GM18867 (cell line): ENCODE data around the gene FBXO44.

Experiments
- ATAC-seq: cut with Tn5 transposase; IDR thresholded peaks from one replicate; pipeline ENCODE4 v1.9.1; 2021; ENCODE audit warnings: mild to moderate bottlenecking, moderate library complexity; ENCODE audit not compliant: unreplicated experiment

Gene FBXO44

DNA sequence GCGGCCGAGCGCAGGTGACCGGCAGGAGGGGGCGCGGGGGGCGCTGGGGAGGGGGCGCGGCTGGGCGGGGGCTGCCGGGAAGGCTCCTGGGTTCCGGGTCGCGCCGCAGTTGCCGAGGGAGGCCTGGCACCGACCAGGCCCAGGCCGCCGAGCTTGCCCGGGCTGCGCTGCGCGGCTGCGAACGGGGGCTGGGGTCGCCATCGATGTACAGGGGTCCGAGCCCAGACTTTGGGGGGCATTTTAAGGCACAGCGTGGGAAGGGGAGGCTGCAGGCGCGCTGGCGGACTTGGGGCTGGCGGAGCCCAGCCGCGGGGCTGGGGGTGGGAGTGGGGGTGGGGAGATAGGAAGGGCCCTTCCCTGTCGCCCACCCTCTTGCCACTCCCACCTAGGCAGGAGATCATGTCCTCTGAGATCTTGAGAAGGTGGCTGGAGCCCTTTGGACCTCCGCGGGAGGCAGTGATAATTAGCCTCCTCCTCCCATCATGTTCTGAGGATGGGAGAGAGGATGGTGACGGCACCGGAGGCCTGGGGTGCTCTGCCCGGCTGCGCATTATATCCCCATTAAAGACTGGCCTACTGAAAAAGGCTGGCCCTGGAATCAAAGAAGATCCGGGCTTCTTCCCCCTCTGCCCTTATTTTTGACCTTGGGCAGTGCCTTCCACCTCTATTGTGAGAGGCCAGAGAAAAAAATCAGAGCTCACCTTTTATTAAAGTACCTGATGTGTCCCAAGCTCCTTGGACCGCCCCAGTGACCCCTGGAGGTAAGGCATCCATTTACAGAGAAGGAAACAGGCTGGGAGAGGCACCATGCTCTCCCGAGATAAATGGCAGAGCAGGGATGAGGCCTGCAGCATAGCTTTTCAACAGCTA lies 497 bp downstream of the FBXO44 start:
- peak; percentile 24 for ATAC-seq

DNA sequence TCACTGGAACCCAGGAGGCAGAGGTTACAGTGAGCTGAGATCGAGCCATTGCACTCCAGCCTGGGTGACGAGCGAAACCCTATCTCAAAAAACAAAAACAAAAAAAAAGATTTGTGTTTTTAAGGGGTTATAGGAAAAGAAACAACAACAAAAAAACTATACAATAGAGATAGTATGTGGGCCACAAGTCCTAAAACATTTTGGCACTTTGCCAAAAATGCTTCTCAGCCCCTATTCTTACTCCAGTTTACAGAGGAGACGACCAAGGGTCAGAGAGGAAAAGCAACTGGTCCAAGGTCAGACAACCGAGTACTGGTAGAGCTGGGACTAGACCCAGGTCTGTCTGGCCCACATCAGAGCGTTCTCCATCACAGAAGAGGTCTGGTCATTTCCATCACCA lies 3.0 kb downstream of the FBXO44 start:
- ATAC-seq = no peak

GRCh38 chr1:11658542-11658941 lies 3.9 kb downstream of the FBXO44 start:
- no peak for ATAC-seq

DNA sequence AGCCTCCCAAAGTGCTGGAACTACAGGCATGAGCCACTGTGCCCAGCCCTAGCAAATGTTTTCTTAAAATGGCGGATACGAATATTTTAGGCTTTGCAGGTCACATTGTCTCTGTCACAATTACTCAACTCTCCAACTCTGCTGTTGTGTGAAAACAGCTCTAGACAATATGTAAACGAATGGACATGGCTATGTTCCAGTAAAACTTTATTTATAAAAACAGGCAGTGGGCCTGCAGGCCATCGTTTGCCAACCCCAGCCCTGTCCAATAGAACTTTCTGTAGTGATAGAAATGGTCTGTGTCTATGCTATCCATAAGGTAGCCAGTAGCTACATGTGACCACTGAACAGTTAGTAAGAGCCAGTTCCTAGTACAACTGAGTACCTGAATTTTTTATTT lies 5.1 kb downstream of the FBXO44 start:
- ATAC-seq = no peak

DNA sequence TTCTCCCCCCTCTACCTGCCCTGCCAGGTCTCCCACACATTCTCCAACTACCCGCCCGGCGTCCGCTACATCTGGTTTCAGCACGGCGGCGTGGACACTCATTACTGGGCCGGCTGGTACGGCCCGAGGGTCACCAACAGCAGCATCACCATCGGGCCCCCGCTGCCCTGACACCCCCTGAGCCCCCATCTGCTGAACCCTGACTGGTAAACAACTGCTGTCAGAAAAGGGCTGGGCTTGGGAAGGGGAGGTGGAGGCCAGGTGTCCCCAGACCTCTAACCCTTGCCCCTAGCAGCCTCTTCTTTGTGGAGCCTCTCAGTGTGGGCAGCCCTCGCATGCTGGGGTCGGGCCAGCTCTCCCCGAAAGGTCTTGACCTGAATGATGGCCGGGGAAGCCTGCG lies 6.4 kb downstream of the FBXO44 start:
- no peak for ATAC-seq

DNA sequence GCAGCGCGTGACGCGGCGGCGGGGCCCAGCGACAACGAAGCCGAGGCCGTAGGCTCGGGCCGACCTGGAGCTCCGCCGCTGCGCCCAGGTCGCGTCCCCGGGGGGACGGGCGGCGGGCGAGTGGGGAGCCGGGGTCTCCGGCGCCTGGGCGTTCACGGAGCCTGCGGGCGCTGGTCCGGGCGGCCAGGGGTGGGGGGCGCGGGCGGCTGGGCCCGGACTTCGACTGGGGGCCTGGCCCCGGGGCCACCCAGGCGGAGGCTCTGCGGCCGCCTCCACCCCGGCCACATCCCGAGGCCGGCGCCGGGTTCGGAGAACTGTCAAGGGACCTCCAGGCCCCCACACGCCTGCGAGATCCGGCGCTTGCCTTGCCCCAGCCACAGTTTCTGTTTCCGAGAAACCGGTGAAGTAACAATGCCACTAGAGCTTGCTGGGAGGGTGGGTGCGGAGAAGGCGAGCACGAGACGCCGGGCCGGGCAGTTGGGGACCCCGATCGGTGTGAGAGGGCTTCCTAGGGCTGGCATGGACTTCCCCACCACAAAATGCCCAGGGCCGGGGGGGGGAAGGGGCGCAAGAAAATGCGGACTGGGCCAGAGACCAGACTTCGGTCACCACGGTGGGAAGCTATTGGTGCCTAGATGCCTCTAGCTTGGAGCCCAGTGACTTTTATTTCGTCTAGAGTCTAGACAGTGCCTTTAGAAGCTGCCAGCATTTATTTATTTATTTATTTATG lies 9.8 kb downstream of the FBXO44 start:
- ATAC-seq = peak; percentile 49

GRCh38 chr1:11668516-11668915 lies 13.8 kb downstream of the FBXO44 start:
- ATAC-seq = no peak

GRCh38 chr1:11670747-11671146 lies 16.1 kb downstream of the FBXO44 start:
- no peak for ATAC-seq

DNA sequence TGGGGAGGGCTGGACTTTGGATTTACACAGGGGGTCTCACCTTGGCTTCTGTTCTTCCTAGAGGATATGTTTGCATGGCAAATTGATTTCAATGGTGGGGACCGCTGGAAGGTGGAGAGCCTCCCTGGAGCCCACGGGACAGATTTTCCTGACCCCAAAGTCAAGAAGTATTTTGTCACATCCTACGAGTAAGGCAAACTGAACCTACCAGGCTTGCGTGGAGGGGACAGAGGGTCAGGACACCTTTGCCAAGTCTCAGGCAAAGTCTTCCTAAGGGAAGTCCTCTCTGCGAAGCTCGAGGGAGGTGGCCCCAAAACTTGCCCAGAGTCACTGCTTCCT lies 16.5 kb downstream of the FBXO44 start:
- ATAC-seq = no peak

GRCh38 chr1:11671544-11672286 lies 17.0 kb downstream of the FBXO44 start:
- no peak for ATAC-seq

GRCh38 chr1:11673089-11673769 lies 18.6 kb downstream of the FBXO44 start:
- no peak for ATAC-seq

DNA sequence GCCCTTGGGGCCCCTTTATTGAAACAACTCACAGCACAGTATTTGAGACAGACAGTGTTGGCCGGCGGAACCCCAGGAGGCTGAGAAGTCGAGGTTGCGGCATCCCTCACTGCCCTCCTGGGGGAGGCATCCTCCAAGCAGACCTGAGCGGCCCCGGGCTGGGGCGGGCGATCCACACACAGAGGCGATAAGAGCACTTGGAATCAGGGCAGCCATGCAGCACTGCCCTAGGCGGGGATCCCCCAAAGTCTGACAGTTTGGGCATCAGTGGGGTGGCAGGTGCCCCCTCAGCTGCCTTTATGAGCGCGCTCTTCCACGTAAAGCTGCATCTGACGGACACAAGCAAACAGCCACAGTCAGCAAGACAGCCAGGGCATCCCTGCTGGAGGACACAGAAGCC lies 19.8 kb downstream of the FBXO44 start:
- ATAC-seq = no peak

DNA sequence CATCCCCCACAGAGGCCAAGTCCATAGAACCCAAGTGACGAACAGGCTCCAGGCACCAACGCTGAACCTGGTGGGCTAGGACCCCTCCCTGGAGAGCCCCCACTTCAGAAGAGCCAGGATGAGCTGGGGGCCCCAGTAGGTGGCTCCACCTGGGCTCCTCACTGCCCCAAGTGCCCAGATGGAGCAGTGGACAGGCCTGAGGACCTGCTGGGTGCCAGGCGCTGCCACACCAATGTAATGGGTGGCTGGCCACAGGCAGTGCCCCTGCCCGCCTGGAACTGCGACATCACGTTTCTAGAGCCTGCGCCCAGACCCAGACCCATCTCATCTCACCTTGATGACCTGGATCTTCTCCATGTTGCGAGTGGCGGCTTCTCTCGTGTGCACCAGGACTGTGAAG lies 20.6 kb downstream of the FBXO44 start:
- ATAC-seq = no peak

DNA sequence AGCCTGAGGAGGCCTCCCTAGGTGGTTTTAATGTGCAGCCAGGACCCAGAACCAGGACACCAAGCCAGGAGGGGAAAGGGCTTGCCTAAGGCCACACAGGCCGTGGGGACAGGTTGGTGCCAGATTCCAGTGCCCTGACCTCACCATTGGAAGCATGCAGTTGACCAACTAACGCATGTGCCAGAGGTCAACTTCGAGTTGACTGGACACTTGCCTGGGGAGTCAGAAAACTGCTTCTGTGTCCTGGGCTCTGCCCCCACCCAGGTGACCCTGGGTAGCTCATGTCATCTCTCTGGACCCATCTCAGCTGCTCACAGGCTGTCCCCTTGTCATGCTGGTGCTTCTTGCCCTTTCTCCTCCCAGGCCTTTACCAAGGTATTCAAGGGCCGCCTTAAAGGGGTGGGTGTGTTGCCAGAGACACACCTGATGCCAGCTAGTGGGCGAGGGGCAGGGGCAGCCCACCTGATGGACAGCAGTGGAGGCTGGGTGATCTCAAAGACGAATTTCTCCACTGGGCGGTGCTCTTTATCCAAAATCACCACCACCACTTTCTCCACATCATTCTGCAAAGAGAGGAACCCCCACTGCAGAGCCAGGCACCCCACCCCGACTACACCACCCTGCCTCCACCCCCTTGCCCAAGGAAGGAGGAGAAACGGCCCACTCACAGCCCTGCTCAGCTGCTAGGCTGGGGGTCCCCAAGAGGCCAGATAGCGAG lies 21.9 kb downstream of the FBXO44 start:
- no peak for ATAC-seq

GRCh38 chr1:11678442-11678841 lies 23.8 kb downstream of the FBXO44 start:
- no peak for ATAC-seq

DNA sequence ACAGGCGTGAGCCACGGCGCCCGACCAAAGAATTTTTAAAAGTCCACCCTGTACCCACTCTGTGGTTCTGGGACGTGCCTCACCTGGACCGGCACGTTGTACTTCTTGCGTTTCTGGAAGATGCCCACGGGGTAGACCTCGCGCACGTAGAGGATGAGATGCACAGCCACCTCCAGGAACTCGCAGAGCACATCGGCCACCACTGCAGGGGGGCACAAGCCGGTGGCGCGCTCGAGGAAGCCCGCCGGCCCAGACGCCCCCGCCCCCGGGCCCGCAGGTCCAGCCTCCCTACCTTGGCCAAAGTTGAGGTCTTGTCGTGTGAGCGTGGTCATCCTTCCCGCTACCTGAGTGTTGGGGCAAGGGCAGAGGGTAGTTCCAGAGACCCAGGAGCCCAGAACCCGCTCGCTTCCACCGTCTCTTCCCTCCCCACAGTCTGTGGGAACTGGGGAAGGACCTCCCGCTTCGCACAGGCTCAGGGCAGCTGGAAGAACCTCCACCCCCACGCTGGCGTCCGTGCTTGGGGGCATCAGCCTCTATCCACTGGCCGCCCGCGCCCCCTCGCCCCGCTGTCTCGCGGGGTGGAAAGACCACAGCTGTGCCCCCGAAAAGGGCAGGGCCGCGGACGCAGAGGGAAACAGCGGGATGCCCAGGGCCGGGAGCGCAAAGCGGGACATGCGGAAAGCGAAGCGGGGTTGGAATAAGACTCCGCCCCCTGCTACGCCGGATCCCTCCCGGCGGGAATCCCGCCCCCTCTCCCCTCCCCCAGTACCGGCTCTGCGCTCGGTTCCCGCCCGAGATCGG lies 25.8 kb downstream of the FBXO44 start:
- peak; percentile 4 for ATAC-seq

DNA sequence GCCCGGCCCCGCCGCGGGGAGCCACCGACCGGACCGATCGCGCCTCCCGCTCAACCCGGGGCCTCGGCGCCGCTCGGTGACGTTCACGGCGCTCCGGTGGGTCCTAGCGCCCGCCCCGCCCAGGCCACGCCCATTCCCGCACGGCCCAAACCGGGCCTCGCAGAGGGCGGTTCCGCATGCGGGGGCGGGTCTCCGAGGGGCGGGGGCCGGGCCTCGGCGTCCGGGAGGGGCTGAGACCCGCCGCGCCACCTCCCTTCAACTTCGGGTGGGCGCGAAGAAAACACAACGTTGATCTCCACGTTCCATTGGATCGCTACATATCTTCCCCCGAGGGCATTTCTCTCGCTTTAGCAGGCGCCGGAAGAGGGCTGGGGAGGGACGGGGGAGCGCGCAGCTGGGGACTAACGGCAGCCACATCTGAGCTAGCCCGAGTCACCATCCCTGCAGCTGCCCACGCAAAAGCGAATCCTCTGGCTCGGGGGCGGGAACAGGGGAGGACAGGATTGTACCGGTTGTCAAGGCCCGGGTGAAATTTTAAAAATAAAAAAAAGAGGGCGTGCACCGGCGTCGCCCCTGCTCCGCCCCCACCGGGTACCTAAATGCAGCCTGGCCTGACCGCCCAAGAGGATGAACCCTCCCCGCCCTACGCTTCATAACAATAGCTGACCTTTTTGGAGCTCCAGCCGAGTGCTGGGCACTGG lies 26.5 kb downstream of the FBXO44 start, which contains the start of gene MAD2L2:
Gene MAD2L2, minus strand, starts transcription at position 78 of the 701 bp plus-strand sequence. CDS start 547 bp downstream, outside the sequence.
- peak; percentile 84 for ATAC-seq

- ATAC-seq = no peak
These were observed 27.7 kb downstream of the FBXO44 start for GRCh38 chr1:11682287-11682771.

GRCh38 chr1:11682799-11683198 lies 28.1 kb downstream of the FBXO44 start:
- ATAC-seq = no peak
